22Rv1 (cell line): ENCODE results near the gene NEDD4L.
A peak's percentile ranks its signal among the peaks of the same experiment; 100 is the strongest.

Experiments used
- H3K27ac ChIP-seq: fragments of 450-650 bp; 2 replicates; pipeline ENCODE4 v1.5.1; 2017
- CTCF ChIP-seq: fragments of 450-650 bp; IDR thresholded peaks from 2 replicates; pipeline ENCODE4 v1.5.1; 2017; ENCODE audit warnings: mild to moderate bottlenecking
- ZFX ChIP-seq: fragments of 450-650 bp; IDR thresholded peaks from 2 replicates; pipeline ENCODE4 v1.6.1; 2017; ENCODE audit warnings: antibody characterized with exemption, borderline replicate concordance

Gene NEDD4L

GRCh38 chr18:58397385-58398132 lies 353.5 kb downstream of the NEDD4L start:
- H3K27ac ChIP-seq = no peak overlapping the region

GRCh38 chr18:58398648-58399398 lies 354.8 kb downstream of the NEDD4L start:
- no peak for TF ChIP-seq CTCF
- no peak for TF ChIP-seq ZFX
- no peak overlapping the region for H3K27ac ChIP-seq

More at GRCh38 chr18:58397385-58398132, 353.5 kb downstream of the NEDD4L start:
- TF ChIP-seq CTCF (no peak), ZFX (no peak)

GRCh38 chr18:58400331-58400870 lies 356.4 kb downstream of the NEDD4L start:
- TF ChIP-seq CTCF = peak; percentile 30; the same call in 1 of the 2 replicates
- TF ChIP-seq ZFX = no peak
- no peak overlapping the region for H3K27ac ChIP-seq

- TF ChIP-seq ZFX = no peak
- no peak for TF ChIP-seq CTCF
Measured at GRCh38 chr18:58401191-58401590, 357.2 kb downstream of the NEDD4L start.

GRCh38 chr18:58402247-58402646 lies 358.2 kb downstream of the NEDD4L start:
- H3K27ac ChIP-seq = no peak overlapping the region
- no peak for TF ChIP-seq CTCF
- no peak for TF ChIP-seq ZFX

More at GRCh38 chr18:58401191-58401590, 357.2 kb downstream of the NEDD4L start:
- H3K27ac ChIP-seq = no peak overlapping the region

- no peak overlapping the region for H3K27ac ChIP-seq
- TF ChIP-seq CTCF = no peak
- TF ChIP-seq ZFX = no peak
Measured at GRCh38 chr18:58402951-58403702, 359.1 kb downstream of the NEDD4L start.
